Measurements from ENCODE around the gene NOTO.

NOTO gene

GRCh38 chr2:73258913-73259215 is 56.5 kb downstream of the NOTO start:
- no peak for DNase-seq

GRCh38 chr2:73259276-73259675 is 56.9 kb downstream of the NOTO start:
- DNase-seq: no peak

- DNase-seq: no peak
Observed at GRCh38 chr2:73259704-73260337, 57.4 kb downstream of the NOTO start.

- DNase-seq: no peak
Observed at GRCh38 chr2:73260338-73260984, 58.1 kb downstream of the NOTO start.

Measured in NCI-H2171 treated with DMSO at 0.1 percent for 48 hours (cell line).